ENCODE results near the gene MYO1B.

The MYO1B gene

DNA sequence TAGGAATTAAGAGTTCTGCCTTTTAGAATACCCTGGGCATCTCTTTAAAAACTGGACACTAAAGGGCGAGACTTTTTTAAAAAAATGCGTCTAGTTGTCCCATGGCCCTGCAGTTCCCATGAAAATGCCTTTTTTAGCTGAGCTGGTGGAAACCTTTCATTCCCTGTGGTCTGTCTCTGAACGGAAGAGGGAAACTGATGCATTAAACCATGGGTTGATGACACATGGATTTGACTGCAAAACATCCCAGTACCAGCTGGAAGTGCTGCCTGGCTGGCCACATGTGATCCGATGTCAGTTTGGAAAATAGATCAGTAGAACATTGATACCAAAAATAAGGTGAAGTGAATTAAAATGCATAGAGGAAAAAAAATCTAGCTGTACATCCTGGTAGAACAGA, 129.2 kb downstream of the MYO1B start:
- H2AFZ ChIP-seq (ENCODE audit: low read length): no peak overlapping the region
- H3K9me3 ChIP-seq (ENCODE audit: low read length): no peaks in the 10 kb centered on the region
- H3K9me2 ChIP-seq (ENCODE audit: low read depth, low read length): no peaks in the 10 kb centered on the region
- no peaks in the 10 kb centered on the region for H3K4me1 ChIP-seq (ENCODE audit: insufficient read depth, low read length, severe bottlenecking)
- H3K9ac ChIP-seq (ENCODE audit: low read length): no peak overlapping the region
- no peaks in the 10 kb centered on the region for H3K27me3 ChIP-seq (ENCODE audit: insufficient read depth, low read length)
- H3K79me2 ChIP-seq (ENCODE audit: insufficient read depth, low read length): no peaks in the 10 kb centered on the region
- no peaks in the 10 kb centered on the region for H3K36me3 ChIP-seq (ENCODE audit: insufficient read depth, low read length)
- H3F3A ChIP-seq (ENCODE audit: insufficient read depth, low read length): no peaks in the 10 kb centered on the region
- H3K4me3 ChIP-seq (ENCODE audit: low read depth, low read length, poor library complexity, severe bottlenecking): no peak overlapping the region
- no peaks in the 10 kb centered on the region for H4K20me1 ChIP-seq (ENCODE audit: insufficient read depth, low read length)
- H3K27ac ChIP-seq (ENCODE audit: low read depth, low read length, poor library complexity, severe bottlenecking): no peak overlapping the region
- TF ChIP-seq CTCF (IDR thresholded peaks at IDR 0.05; ENCODE audit: low read length): no peak
- TF ChIP-seq EZH2 (IDR thresholded peaks at IDR 0.05; ENCODE audit: borderline replicate concordance, low read length): no peak
- no peak overlapping the region for H3K4me2 ChIP-seq (ENCODE audit: low read length)

- H3K9ac ChIP-seq (ENCODE audit: low read length): no peak overlapping the region
- H3K4me1 ChIP-seq (ENCODE audit: insufficient read depth, low read length, severe bottlenecking): no peaks in the 10 kb centered on the region
- H3K4me2 ChIP-seq (ENCODE audit: low read length): no peak overlapping the region
- H3K4me3 ChIP-seq (ENCODE audit: low read depth, low read length, poor library complexity, severe bottlenecking): no peak overlapping the region
- no peaks in the 10 kb centered on the region for H4K20me1 ChIP-seq (ENCODE audit: insufficient read depth, low read length)
- H3K9me2 ChIP-seq (ENCODE audit: low read depth, low read length): no peaks in the 10 kb centered on the region
- H3K79me2 ChIP-seq (ENCODE audit: insufficient read depth, low read length): no peaks in the 10 kb centered on the region
- no peak overlapping the region for H3K27ac ChIP-seq (ENCODE audit: low read depth, low read length, poor library complexity, severe bottlenecking)
- no peak overlapping the region for H2AFZ ChIP-seq (ENCODE audit: low read length)
- no peaks in the 10 kb centered on the region for H3F3A ChIP-seq (ENCODE audit: insufficient read depth, low read length)
- H3K9me3 ChIP-seq (ENCODE audit: low read length): no peaks in the 10 kb centered on the region
- H3K27me3 ChIP-seq (ENCODE audit: insufficient read depth, low read length): no peaks in the 10 kb centered on the region
- no peaks in the 10 kb centered on the region for H3K36me3 ChIP-seq (ENCODE audit: insufficient read depth, low read length)
- no peak for TF ChIP-seq CTCF (IDR thresholded peaks at IDR 0.05; ENCODE audit: low read length)
- no peak for TF ChIP-seq EZH2 (IDR thresholded peaks at IDR 0.05; ENCODE audit: borderline replicate concordance, low read length)
Observed at GRCh38 chr2:191374939-191375338, 129.7 kb downstream of the MYO1B start.

- Histone ChIP-seq H3K4me2 (ENCODE audit: low read length) (no peak overlapping the region), H3K36me3 (ENCODE audit: insufficient read depth, low read length) (no peaks in the 10 kb centered on the region), H3F3A (ENCODE audit: insufficient read depth, low read length) (no peaks in the 10 kb centered on the region), H4K20me1 (ENCODE audit: insufficient read depth, low read length) (no peaks in the 10 kb centered on the region), H3K4me3 (ENCODE audit: low read depth, low read length, poor library complexity, severe bottlenecking) (no peak overlapping the region), H2AFZ (ENCODE audit: low read length) (no peak overlapping the region), H3K27me3 (ENCODE audit: insufficient read depth, low read length) (no peaks in the 10 kb centered on the region), H3K9me2 (ENCODE audit: low read depth, low read length) (no peaks in the 10 kb centered on the region), H3K4me1 (ENCODE audit: insufficient read depth, low read length, severe bottlenecking) (no peaks in the 10 kb centered on the region), H3K9me3 (ENCODE audit: low read length) (no peaks in the 10 kb centered on the region), H3K79me2 (ENCODE audit: insufficient read depth, low read length) (no peaks in the 10 kb centered on the region), H3K27ac (ENCODE audit: low read depth, low read length, poor library complexity, severe bottlenecking) (no peak overlapping the region), H3K9ac (ENCODE audit: low read length) (no peak overlapping the region)
- TF ChIP-seq EZH2 (IDR thresholded peaks at IDR 0.05; ENCODE audit: borderline replicate concordance, low read length) (no peak), CTCF (IDR thresholded peaks at IDR 0.05; ENCODE audit: low read length) (no peak)
Observed at GRCh38 chr2:191376981-191377629, 131.9 kb downstream of the MYO1B start.
